Activated T-cell treated with anti-CD3 and anti-CD28 coated beads for 1 hour (primary cell): ENCODE results near the gene WIF1.

Source experiments
- DNase-seq: peaks from one replicate; pipeline ENCODE4 v3.0.0-alpha.2; 2020; ENCODE audit warnings: low read depth

The WIF1 gene

DNA sequence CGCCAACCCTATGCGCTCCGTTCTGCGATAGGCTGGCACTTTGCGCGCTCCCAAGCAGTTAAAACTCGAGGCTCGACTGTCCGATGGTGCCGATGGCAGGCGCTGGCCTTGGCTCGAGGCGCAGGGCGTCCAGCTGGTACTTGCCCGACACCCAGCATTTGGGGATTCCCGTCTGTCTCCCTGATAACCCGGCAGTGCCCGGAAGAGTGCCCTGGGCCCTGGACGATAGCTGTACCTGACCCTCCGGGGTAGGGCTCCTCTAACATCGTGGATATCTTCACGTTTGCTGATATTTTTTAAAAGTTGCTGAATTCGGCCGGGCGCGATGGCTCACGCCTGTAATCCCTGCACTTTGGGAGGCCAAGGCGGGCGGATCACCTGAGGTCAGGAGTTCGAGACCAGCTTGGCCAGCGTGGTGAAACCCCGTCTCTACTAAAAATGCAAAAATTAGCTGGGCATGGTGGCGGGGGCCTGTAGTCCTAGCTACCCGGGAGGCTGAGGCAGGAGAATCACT is 908 bp upstream of the WIF1 start:
- DNase-seq: no peak

DNA sequence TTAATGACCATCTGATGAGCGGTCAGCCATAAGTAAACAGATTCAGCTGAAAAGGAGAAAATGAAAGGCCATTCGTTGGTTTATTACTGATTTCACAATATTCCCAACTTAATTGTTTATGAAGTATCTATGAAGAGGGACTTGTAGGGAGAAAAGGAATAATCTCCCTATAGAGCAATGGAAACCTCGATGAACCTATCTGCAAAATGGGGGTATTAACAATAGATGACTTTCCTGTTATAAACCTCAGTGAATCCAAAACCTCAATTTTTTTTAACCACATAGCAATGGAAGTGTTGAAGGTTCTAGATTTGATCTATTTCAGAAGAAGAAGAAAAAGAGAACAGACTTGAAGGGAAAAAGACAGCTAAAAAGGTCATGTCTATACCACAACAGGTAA is 2.0 kb downstream of the WIF1 start:
- no peak for DNase-seq

DNA sequence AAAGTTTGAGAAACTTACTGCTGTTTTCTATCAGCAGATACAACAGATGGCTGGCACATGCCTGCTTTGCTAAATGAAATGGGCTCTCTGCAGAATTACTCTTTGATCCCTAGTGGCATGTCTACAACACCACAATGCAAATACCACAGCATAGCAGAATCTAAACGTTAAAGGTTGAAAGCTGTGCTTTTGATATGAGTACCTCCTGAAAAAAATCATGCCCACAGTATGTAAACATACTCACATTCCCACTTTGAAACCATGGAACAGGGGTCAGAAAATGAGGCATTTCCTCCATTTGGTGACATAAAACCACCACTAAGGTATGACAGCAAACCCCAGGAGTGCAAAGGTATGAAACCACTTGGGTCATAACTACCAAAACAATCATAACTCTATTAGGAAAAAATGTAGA is 7.5 kb downstream of the WIF1 start:
- DNase-seq: no peak

DNA sequence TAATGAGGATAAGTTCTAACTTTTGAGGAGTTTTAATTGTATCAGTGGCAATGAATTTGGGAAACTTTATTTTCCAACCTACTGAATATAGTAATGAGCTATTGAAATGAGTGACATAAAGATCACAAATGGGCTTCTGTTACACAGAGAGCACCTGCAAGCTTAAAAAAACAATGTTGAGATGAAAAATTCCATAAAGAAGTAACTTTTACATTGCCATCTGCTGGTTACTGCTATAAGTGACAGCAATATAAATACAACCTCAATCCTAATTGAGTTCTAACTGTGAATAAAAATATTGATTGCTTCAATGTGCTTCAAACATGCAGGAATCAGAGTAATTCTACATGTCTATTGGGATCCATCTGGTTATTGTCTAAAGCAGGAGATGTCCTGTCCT is 14.2 kb downstream of the WIF1 start:
- DNase-seq: no peak

DNA sequence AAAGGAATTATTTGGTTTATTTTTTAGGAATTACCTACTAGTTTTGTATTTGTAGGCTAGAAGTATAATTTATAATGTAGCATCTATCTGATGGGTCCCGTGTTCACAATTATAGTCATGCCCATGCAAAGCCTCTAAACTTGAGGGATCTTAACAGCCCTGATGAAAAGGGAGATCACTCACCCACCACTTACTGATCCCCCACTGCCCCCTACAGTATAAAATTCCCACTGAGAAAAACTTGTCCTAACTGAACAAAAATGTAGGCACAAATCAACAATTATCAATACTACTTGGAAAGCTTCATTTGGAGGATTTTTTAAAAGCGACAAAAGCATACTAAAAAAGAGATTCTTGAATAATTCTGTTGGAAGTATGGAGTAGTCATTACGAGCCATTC is 21.0 kb downstream of the WIF1 start:
- no peak for DNase-seq

DNA sequence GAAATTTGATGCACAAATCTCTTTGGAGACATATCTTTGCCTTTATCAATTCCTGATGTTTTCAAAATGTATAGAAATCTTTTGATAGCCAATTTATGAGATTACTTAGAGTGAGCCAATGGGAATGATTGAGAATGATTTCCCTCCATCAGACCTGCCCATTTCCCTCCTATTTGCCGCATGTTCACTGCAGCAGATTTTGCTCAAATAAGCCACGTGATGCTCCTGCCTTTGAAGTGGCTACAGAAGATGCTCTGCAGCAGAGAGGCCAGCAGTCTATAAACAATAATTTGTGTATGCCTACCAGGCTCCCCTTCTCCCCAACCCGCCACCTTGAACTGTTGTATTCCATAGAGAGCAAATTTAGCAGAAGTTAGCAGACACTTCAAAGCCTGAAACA is 21.9 kb downstream of the WIF1 start:
- DNase-seq: no peak

DNA sequence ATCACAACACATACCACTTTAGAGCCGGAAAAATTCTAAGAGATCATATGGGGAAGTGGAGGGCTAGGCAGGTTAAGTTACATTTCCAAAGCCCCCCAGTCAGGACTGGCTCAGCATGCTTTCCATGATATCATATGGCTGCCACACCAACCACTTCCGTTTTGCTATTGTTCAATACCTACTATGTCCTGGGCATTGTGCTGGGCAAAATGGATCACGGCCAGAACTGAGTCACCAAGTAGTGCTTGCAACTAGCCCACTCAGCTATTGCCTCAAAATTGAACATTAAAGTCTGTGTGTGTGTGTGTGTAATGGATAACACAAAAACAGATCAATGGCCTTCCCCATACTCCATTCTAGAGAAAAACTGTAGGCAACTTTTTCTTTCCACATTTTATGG is 22.7 kb downstream of the WIF1 start:
- DNase-seq: no peak

DNA sequence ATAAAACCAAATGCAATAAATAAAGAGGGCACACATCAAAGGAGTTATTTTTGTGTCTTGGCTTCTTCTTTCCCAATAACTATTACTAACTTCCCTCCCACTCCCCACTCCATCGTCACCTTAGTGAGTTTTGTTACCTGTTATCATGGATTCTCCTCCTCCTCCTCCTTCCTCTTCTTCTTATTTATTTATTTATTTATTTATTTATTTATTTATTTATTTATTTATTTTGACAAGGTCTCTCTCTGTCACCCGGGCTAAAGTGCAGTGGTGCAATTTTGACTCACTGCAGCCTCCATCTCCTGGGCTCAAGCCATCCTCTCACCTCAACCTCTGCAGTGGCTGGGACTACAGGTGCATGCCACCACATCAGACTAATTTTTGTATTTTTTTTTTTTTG is 26.4 kb downstream of the WIF1 start:
- DNase-seq: no peak

DNA sequence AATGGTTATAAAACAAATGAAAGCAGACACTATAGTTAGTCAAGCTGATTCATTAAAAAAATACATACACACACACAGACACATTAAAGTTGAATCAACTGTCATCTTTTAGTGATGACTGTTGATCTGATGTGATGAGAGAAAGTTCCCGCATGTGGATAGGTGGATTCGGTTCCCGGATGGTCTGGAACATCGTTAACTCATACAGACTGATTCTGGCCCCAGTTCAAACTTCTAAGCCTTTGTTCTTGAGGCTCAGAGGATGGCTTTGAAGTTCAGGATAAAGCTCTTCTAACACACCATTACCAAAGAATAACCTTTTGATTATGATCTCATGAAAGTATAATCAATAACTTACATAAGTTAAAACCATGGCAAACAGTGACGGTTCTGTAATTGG is 27.5 kb downstream of the WIF1 start:
- no peak for DNase-seq

DNA sequence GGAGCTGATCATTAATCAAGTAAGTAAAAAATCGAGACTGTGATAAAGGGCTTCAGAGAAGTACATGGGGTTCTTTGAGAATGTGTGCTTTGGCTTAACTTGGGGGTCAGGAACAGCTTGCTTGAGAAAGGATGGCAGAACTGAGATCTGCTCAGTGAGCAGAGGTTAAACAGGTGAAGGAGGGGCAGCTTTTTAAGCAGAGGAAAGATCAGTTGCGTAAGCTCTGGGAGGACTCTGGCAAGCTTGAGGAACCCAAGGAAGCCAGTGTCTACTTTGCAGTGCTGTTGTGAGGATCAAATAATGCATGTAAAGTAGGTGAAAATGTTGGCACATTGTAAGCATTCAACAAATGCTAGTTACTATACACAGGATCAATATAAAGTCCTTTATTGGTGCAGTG is 30.6 kb downstream of the WIF1 start:
- no peak for DNase-seq

DNA sequence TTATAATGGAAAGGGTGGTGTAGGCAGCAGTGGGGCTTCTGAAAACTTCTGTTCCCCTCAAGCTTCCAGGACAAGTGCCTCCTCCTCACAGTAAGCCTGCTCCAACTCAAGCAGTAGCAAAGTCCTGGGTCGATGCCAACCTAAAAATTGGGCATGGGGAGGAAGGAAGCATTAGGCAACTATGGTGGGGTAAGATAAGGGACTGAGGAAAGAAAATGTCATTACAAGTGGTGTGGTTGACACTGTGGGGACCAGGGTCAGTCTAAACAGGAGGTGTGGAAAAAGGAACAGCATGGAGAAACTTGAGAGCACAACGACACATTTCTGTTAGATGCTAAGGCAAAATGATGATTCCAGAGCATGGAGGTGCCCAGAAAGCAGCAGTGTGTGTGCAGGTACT is 34.9 kb downstream of the WIF1 start:
- DNase-seq: no peak

DNA sequence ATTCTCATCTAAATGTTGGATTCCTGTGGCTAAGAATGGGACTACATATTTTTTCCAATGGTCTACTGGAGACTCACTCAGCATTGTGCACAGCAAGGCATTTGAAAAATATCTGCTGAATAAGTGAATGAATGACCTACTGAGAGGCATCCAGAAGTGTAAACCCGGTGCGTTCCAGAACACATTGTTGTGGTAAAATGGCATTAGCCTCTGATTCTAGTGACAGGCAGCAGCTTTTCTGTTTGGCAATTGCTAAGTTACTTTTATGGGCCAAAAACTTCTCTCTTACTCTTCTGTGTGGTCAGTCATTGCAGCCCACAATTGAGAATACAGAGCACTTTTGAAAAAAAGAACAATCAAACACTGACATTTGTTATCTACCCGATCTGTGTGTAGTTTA is 36.5 kb downstream of the WIF1 start:
- no peak for DNase-seq

DNA sequence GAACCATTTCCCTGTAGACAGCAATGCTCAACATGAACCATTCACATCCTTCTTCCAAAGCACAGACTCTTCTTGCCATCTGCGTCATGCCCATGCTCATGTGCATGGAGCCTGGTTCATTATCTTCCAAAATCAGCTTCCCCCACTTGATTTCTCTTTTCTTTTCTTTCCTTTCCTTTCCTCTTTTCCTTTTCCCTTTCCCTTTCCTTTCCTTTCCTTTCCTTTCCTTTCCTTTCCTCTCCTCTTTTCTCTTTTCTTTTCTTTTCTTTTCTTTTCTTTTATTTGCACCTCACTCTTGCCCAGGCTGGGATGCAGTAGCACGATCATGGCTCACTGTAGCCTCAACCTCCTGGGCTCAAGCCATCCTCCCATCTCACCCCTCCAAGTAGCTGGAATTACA is 37.5 kb downstream of the WIF1 start:
- DNase-seq: no peak

DNA sequence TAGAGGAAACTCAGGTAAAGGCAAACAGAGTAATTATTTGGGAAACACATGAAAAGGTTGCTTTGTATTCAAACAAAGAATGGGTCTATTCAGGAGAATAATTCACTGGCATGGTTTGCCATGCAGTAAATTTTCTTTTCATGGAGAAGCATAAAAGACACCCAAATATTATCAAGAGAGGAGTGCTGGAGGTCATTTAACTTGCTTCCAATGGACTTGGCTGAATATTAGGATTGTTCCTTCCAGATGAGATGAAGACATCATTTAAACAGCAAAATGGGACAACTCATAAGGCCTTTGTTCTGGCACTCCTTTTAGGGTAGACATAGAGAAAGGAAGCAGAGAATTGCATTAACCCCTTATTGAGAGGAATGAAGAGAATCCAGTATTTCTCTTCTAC is 38.7 kb downstream of the WIF1 start:
- no peak for DNase-seq

DNA sequence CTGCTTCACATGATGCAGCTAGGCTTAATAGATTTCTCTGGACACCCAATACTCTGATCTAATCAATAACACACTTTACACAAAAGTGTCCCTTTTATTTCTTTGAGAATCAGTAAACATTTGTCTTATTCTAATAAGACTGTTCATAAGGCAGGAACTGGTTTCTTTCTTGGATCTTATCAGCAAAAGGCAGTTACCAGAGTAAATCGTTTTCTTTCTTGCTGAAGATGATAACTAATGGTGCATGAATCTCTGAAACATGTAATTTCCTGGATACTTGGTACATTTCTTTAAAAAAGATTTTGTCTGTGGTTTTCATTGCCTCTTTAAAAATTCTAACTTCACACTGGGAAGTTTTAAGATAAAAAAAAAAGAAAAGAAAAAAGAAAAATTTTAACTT is 39.6 kb downstream of the WIF1 start:
- DNase-seq: no peak

DNA sequence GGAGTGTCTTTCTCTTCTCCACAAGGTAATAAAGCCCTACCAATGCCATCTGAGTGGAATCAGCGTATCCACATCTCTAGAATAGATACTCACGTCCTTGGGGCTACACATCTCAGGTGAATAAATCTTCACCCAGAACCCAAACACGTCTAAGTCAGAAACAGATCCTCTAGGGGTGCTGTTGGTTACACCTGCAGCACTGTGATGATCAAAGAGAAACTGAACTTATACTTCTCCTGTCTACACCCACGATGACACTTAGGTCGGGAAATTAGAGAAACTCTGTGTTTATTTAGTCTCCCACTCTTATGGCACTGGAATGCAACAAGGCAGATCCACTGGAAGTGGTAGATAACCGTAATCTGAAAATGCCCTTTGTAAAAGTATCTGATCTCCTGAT is 46.2 kb downstream of the WIF1 start:
- DNase-seq: no peak

DNA sequence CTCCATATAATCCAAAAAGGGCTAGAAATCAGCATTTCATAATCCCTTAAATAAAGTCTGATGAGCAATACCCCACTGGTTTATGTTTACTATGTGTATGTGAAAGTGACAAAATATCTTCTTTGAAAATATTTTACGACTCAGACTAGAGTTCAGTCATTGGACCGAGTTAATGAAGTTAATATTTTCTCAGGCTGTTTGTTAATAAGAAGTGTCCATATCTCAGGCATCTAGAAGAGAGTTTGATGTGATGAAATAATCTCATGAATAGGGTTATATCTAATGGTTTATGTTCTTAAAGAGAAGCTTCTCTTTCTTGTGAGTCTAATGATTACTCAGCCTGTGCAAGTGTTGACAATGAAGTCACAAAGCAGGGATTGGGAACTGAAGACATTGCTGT is 51.8 kb downstream of the WIF1 start:
- DNase-seq: no peak

DNA sequence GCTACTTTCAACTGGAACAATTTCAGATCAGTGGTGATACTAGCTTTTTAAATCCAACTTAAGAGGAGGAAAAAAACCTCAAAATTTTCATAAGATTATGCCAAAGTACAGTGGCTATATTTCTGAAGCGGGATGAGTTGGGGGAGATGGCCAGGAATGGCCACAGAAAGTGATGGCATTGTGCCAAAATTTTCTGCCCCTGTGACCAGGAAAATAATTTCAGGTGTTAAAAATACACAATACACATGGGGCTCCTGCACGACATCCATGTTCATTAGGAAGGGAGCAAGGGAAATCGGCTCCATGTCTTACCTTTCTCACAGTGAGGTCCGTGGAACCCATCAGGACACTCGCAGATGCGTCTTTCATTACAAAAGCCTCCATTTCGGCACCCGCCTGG is 53.7 kb downstream of the WIF1 start:
- DNase-seq: no peak

DNA sequence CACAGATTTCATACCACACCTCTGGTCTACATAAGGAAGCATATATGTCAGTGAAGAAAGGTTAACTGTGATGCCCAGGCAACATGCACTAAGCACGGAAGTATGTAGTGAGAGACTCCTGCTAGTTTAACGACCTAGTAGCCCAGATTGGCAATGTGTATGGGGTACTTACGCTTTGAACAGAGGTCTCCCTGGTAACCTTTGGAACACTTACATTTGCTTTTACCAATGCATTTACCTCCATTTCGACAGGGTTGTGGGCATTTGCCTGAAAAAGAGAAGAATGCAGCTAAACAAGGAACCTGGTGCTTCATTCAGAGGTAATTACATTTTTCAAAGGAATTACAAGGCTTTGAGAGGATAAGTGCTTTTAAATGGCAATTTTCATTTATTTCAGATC is 65.2 kb downstream of the WIF1 start:
- no peak for DNase-seq

DNA sequence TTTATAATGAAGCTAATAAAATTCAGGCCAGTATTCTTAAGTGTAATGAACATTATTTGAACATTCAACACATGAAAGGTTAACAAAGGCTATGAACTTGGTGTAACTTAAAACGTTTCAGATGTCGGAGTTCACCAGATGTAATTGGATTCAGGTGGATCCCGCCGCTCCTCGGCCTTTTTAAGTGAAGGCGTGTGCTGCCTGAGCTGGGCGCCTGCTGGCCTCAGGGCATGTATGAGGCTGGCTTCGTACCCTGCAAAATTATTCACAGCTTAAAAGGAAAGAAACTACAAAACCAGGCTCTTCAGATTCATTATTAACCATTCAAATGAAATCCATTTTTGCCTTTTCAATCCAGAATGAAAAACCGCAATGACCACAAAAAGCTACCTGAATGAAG is 69.9 kb downstream of the WIF1 start:
- no peak for DNase-seq

DNA sequence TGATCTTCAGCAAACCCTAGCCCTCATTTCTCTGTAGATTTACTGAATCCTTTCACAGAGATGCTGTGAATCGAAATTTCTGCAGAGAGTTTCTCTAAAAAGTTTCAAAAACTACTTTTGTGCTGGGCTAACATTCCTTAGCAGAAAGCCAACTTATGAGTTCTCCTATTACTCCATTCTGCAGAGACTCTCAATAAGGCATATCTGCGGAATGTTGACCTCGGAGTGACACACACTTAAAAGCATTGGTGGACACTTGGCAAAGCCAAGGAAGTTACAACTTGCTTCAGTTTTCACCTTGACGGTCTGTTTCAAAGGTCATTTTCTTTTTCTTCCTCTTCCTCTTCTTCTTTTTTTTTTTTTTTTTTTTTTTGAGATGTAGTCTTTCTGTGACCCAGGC is 75.8 kb downstream of the WIF1 start:
- DNase-seq: no peak

DNA sequence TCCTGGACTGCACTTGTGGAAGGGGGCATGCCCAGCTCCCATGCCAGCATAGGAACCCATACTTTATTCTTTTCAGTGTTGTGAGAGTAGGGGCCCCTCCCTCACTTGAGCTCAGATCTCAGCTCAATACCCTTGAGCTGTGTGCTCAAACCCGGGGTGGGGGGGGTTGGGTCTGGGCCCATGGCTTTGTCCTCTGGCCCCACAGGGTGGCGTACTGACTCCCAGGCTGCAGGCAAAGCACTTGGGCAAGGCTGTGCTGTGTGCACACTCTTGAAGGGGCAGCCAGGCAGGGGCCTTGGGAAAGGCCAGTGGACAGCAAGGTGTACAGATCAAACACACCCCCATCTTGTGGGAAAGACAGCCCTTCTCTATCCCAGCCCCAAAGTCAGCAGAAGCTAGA is 81.8 kb downstream of the WIF1 start:
- no peak for DNase-seq

DNA sequence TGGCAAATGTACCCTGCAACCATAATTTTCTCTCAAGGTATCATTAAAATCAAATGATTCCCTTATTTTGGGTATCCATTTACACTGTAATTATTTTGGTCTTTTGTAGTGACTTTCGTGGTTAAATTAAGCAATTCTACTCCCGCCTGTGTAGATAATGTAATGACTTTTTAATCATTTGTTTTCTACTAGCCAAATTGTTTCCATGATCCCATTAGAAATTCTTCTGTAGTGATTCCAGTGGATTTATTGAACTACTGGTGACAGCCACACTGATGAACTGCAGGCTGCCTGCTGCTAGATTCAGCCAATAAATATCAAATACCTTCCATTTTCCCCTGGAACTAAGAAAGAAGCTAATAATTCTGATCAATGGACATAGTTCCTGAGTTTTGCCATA is 96.0 kb downstream of the WIF1 start:
- no peak for DNase-seq

DNA sequence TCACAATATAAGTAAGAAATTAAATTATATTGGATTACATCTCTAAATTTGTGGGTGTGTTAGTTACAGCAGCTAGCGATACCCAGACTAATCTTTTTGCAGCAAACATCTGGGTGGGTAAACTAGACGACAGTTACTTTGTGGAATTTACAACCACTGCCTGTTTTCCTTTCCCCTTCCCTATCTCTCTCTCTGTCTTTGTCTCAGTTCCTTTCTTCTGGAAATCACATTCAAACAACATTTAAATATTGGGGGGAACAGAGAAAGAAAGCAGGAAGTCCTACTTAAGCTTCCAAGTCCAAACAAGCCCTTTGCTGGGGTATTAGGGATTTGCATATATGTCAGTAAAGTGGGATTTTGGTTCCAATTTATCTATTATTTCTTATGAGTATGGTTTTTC is 97.6 kb downstream of the WIF1 start:
- DNase-seq: no peak

DNA sequence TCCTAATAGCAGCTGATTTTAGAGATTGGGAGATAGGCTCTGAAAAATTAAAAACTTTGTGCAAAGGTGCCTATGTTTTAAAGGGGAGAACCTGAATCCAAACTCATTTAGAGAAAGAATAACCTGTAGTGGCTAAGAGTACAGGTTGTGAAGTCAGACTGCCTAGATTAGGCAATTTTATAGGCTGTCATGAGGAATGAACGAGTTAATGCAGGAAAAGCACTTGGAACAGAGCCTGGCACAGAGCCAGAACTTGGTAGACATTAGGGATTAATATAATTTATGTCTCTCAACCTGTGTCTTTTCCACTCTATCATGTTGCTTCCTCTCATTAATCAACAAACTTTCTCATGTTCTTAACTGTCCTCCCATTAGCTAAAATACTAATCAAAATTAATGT is 98.1 kb downstream of the WIF1 start:
- no peak for DNase-seq
